ENCODE data around the gene BMP6. TPM values are rescaled to one million over a fixed set of nuclear protein-coding genes. Genes with fewer than 3 reads are reported as not detected.

Gene BMP6
- total RNA-seq, 4 donors from 2014 or later = 1.8 to 7.4 (median 3.8) TPM

DNA sequence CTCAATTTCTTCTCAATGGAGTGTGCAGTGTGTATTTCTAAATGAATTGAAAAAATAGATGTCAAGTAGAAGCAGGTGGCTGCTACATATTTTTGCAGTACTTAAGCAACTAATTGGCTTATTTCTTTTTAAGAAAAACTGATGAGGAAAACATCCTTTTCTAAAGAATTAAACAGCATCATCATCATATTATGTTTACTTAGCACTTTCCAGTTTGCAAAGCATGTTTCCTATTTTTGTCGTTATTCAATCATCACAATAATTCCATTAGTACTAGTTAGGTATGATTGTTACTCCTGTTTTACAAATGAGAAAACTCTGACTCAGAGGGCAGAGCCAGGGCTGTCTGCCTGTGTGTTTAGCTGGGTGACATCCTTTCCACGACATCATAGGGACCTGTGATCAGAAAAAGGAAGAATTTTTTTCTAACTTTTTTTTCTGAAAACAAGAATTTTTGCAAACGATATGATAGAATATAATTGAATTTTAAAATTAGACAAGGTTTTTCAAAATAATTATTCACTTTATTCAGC, 22.7 kb upstream of the BMP6 start:
- Histone ChIP-seq H3K27me3 (no peaks in the 10 kb centered on the region), H3K36me3 (no peaks in the 10 kb centered on the region), H3K27ac (no peak overlapping the region), H3K4me1 (no peaks in the 10 kb centered on the region), H3K4me3 (no peak overlapping the region), H3K9me3 (no peaks in the 10 kb centered on the region)
- 77% methylated on average over 3 of the region's 3 CpGs for WGBS
- DNase-seq (ENCODE audit: low spot score in 2 of 2) = no peak
- TF ChIP-seq POLR2AphosphoS5 (IDR thresholded peaks at IDR 0.05) = no peak
- TF ChIP-seq EP300 (IDR thresholded peaks at IDR 0.05) = no peak
- TF ChIP-seq CTCF (IDR thresholded peaks at IDR 0.05) = no peak
- no peak for TF ChIP-seq POLR2A (IDR thresholded peaks at IDR 0.05)

DNA sequence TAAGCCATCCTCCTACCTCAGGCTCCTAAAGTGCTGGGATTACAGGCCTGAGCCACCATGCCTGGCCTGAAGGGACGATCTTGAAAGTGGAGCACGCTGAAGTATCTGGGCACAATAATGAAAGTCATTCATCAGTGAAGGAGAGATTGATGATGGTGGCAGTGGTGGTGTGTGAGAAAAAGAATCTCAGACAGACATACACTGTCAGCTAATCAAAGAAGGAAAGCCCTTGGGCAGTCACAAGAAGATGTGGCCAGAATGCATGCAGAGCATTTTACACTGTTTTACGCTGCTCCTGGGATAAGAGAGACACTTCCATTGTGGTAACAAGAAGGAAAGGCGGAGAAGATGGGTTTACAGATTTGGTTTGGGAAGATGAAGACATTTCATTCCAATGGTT, 20.4 kb upstream of the BMP6 start:
- DNase-seq (ENCODE audit: low spot score in 2 of 2) = no peak
- no peaks in the 10 kb centered on the region for H3K9me3 ChIP-seq
- no peak overlapping the region for H3K27ac ChIP-seq
- TF ChIP-seq CTCF (IDR thresholded peaks at IDR 0.05) (no peak), POLR2AphosphoS5 (IDR thresholded peaks at IDR 0.05) (no peak), POLR2A (IDR thresholded peaks at IDR 0.05) (no peak), EP300 (IDR thresholded peaks at IDR 0.05) (no peak)
- H3K4me1 ChIP-seq = no peaks in the 10 kb centered on the region
- whole genome bisulfite sequencing = 89% methylated on average over 4 of the region's 4 CpGs
- H3K4me3 ChIP-seq = no peak overlapping the region
- no peaks in the 10 kb centered on the region for H3K27me3 ChIP-seq
- H3K36me3 ChIP-seq = no peaks in the 10 kb centered on the region

- no peaks in the 10 kb centered on the region for H3K36me3 ChIP-seq
- H3K27me3 ChIP-seq = no peaks in the 10 kb centered on the region
- no peak overlapping the region for H3K4me3 ChIP-seq
- no peak for TF ChIP-seq CTCF (IDR thresholded peaks at IDR 0.05)
- H3K4me1 ChIP-seq = no peaks in the 10 kb centered on the region
- no peak overlapping the region for H3K27ac ChIP-seq
- H3K9me3 ChIP-seq = no peaks in the 10 kb centered on the region
- DNase-seq (ENCODE audit: low spot score in 2 of 2) = no peak
- WGBS = 72% methylated on average over 4 of the region's 4 CpGs
Measured at GRCh38 chr6:7706269-7706668, 19.6 kb upstream of the BMP6 start.

- DNase-seq (ENCODE audit: low spot score in 2 of 2) = no peak
- no peaks in the 10 kb centered on the region for H3K4me1 ChIP-seq
- TF ChIP-seq POLR2A (IDR thresholded peaks at IDR 0.05) = no peak
- TF ChIP-seq CTCF (IDR thresholded peaks at IDR 0.05) = no peak
- TF ChIP-seq POLR2AphosphoS5 (IDR thresholded peaks at IDR 0.05) = no peak
- TF ChIP-seq EP300 (IDR thresholded peaks at IDR 0.05) = no peak
- H3K36me3 ChIP-seq = no peaks in the 10 kb centered on the region
- no peak overlapping the region for H3K4me3 ChIP-seq
- H3K9me3 ChIP-seq = no peaks in the 10 kb centered on the region
- no peak overlapping the region for H3K27ac ChIP-seq
- no peaks in the 10 kb centered on the region for H3K27me3 ChIP-seq
- WGBS = 81% methylated on average over 4 of the region's 4 CpGs
Measured at GRCh38 chr6:7707787-7708186, 18.1 kb upstream of the BMP6 start.

DNA sequence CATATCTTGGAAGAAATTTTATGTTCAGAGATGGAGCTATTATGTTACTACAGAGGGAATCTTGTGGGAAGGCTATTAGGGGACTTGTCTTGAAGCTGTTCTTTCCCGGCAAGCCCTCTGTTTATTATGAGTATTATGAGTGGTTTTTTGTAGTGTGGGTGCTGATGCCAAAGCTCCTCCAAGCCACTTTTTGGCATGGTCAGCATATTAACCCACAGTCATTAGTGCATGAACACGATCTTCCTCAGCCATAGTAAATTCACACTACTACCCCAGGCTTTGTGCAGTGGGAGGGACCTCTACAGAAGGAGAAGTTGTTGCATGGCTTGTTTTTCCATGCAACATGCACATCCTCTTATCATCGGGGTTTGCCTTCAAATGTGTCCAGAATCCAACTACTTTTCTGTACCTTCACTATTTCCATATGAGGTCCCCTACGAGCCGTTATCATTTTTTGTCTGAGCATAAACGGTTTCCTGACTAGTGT, 6.5 kb upstream of the BMP6 start:
- Histone ChIP-seq H3K36me3 (no peaks in the 10 kb centered on the region), H3K4me1 (peaks cover 8% of the 10 kb centered on the region), H3K27me3 (peaks cover 17% of the 10 kb centered on the region), H3K4me3 (no peak overlapping the region), H3K9me3 (peaks cover 7% of the 10 kb centered on the region), H3K27ac (no peak overlapping the region)
- WGBS = 66% methylated on average over 6 of the region's 6 CpGs
- no peak for DNase-seq (ENCODE audit: low spot score in 2 of 2)
- TF ChIP-seq EP300 (IDR thresholded peaks at IDR 0.05) (no peak), POLR2A (IDR thresholded peaks at IDR 0.05) (no peak), POLR2AphosphoS5 (IDR thresholded peaks at IDR 0.05) (no peak), CTCF (IDR thresholded peaks at IDR 0.05) (no peak)
